Neutrophil (primary cell): ENCODE results near the gene AATK.
"Not testable (repeated sequence)": the region's sequence is repeated elsewhere in the genome, so short reads cannot be mapped to it uniquely, and the experiment has no call there.

ENCODE experiments used
- H3K27ac ChIP-seq: fragments of 200-600 bp; sonication (generic); 2 replicates; pipeline ENCODE4 v1.5.1; 2016; ENCODE audit warnings: mild to moderate bottlenecking, moderate library complexity
- H3K27me3 ChIP-seq: fragments of 200-600 bp; sonication (generic); 2 replicates; pipeline ENCODE4 v1.6.0; 2016; ENCODE audit warnings: mild to moderate bottlenecking
- H3K36me3 ChIP-seq: fragments of 200-600 bp; sonication (generic); 2 replicates; pipeline ENCODE4 v1.5.1; 2017
- H3K4me1 ChIP-seq, 2 experiments: fragments of 200-600 bp in 1 of 2; sonication (generic) in 1 of 2; 1 replicate in 1 of 2; 2 replicates in 1 of 2; pipeline versions ENCODE4 v1.5.1 to v1.6.1; 2013 to 2016; ENCODE audit warnings: low read depth in 1 of 2, low read length in 1 of 2, mild to moderate bottlenecking in 1 of 2, moderate library complexity in 1 of 2; ENCODE audit not compliant: control insufficient read depth in 1 of 2, insufficient read depth in 1 of 2
- H3K4me3 ChIP-seq, 2 experiments: fragments of 200-600 bp in 1 of 2; sonication (generic) in 1 of 2; 1 replicate in 1 of 2; 2 replicates in 1 of 2; pipeline ENCODE4 v1.5.1; 2013 to 2016; ENCODE audit warnings: low read depth in 1 of 2, low read length in 1 of 2, mild to moderate bottlenecking in 1 of 2, moderate library complexity in 1 of 2
- H3K9me3 ChIP-seq: fragments of 200-600 bp; sonication (generic); 2 replicates; pipeline ENCODE4 v1.5.1; 2016
- TF ChIP-seq, protein P1 (sequence below): fragments of 200-600 bp; sonication (generic); IDR thresholded peaks from 2 replicates; pipeline ENCODE4 v1.5.1; 2016; ENCODE audit warnings: antibody characterized with exemption

AATK gene

DNA sequence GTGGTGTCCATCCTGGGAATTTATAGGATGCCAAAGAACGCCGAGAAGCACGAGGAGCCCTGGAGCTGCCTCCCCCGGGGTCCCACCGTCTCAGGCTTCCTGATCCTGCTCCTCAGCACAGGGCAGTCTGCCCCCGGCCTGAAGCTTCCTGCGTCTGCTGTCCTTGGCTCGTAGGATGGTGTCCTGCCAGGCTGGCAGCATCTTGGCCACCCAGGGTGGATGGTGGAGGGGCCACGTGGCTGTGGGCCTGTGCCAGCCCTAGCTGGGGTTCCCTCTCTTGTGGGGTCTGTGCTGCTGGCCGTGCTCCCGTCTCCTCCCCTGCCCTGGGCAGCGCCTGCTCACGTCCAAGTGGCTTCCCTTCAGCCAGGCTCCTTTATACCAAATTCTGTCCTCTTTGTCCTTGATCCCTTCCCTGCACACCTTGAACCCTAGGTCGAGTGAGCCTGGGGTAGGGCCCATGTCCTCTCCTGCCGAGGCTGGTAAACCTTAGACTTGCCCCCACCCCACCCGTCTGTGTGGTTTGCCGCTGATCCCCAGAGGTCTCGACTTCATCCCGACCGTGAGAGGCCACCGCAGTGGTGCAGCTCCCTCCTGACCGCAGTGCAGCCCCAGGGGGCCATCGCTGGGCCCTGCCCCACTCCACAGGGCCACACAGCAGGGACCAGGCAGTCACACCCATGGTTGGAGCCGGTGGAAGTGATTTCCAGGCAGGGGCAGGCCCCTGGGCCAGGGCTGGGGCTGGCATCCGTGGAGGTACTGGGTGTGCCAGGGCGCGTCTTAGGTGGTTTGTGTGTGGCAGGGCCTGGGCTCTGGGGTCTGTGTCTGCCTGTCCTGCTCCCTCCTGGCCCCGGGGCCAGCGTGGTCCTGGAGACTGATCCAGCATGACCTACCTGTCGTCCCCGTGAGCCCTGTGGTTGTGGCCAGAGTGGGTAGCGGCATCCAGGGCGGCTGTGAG lies 84.5 kb downstream of the AATK start:
- no peak overlapping the region for H3K27ac ChIP-seq
- TF ChIP-seq, protein P1, sequence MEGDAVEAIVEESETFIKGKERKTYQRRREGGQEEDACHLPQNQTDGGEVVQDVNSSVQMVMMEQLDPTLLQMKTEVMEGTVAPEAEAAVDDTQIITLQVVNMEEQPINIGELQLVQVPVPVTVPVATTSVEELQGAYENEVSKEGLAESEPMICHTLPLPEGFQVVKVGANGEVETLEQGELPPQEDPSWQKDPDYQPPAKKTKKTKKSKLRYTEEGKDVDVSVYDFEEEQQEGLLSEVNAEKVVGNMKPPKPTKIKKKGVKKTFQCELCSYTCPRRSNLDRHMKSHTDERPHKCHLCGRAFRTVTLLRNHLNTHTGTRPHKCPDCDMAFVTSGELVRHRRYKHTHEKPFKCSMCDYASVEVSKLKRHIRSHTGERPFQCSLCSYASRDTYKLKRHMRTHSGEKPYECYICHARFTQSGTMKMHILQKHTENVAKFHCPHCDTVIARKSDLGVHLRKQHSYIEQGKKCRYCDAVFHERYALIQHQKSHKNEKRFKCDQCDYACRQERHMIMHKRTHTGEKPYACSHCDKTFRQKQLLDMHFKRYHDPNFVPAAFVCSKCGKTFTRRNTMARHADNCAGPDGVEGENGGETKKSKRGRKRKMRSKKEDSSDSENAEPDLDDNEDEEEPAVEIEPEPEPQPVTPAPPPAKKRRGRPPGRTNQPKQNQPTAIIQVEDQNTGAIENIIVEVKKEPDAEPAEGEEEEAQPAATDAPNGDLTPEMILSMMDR = no peak
- H3K27me3 ChIP-seq = no peaks in the 10 kb centered on the region
- H3K4me3 ChIP-seq = no peak overlapping the region
- no peaks in the 10 kb centered on the region for H3K9me3 ChIP-seq
- H3K4me1 ChIP-seq = no peaks in the 10 kb centered on the region
- no peaks in the 10 kb centered on the region for H3K36me3 ChIP-seq

DNA sequence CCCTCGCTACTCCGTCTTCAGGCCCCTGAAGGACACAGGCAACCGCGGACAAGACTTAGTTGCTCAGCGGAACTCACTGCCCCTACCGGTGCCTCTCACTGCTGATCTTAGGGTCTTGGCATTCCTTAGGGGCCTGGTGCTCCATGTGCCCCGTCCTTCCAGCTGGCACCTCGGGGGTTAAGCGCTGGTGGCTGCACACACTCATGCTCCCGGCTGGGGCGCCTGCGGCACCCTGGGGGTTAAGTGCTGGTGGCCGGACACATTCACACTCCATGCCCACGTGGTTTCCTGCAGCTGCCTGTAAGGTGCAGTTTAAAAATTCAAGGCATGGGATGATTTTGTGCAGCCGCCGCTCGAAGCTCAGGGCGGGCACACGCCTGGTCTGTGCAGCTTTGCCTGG lies 86.0 kb downstream of the AATK start:
- Histone ChIP-seq H3K9me3 (no peaks in the 10 kb centered on the region), H3K4me3 (no peak overlapping the region), H3K4me1 (no peaks in the 10 kb centered on the region), H3K27me3 (no peaks in the 10 kb centered on the region), H3K27ac (no peak overlapping the region), H3K36me3 (no peaks in the 10 kb centered on the region)
- TF ChIP-seq, protein P1 = no peak

DNA sequence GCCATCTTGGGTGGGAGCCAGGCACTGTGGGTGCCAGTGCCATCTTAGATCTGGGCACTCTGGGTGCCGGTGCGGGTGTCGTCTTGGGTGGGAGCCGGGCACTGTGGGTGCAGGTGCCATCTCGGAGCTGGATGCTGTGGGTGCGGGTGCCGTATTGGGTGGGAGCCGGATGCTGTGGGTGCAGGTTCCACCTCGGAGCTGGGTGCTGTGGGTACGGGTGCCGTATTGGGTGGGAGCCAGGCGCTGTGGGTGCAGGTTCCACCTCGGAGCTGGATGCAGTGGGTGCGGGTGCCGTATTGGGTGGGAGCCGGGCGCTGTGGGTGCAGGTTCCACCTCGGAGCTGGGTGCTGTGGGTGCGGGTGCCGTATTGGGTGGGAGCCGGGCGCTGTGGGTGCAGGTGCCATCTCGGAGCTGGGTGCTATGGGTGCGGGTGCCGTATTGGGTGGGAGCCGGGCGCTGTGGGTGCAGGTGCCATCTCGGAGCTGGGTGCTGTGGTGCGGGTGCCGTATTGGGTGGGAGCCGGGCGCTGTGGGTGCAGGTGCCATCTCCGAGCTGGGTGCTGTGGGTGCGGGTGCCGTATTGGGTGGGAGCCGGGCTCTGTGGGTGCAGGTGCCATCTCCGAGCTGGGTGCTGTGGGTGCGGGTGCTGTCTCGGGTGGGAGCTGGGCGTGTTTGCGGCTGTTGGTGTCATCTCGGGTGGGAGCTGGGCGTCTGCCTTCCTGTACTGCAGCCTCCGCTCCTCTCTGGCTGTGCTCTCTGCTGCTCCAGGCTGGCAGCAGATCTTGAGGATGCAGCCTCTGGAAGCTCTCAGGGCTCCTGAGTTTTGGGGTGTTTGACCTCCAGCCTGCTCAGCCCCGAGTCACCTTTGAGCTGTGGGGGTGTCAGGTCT lies 87.8 kb downstream of the AATK start:
- not testable (repeated sequence) for H3K36me3 ChIP-seq, H3K4me3 ChIP-seq, H3K9me3 ChIP-seq, H3K27ac ChIP-seq, H3K27me3 ChIP-seq
- H3K4me1 ChIP-seq = peaks cover 14 to 17% of the 10 kb centered on the region in 2 experiments

DNA sequence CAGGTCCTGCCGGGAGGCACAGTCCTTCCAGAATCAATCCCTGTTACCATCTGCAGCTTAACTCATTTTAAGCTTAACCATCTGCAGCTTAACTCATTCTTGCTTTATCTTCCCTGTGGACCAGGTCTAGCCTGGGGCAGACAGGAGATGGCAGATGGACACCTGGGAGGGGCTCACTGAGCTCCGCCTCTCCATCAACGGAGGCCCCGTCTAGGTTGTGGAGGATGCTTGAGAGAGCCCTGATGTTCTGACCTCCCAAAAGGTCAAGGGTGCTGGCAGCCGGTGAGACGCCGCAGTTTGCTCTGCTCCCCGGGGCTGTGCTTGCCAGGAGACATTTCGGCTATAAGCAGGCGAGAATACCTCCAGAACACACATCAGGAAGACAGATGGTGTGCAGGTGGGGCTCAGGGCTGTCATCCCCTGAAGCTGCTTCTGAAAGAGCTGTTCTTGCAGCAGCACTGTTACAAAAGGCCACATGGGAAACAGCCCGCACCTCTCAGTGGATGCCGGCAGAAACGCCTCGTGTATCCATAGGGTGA lies 89.8 kb downstream of the AATK start:
- H3K9me3 ChIP-seq = no peaks in the 10 kb centered on the region
- H3K27ac ChIP-seq = no peak overlapping the region
- no peak overlapping the region for H3K4me3 ChIP-seq
- H3K36me3 ChIP-seq = no peaks in the 10 kb centered on the region
- peaks cover 16 to 19% of the 10 kb centered on the region in 2 experiments for H3K4me1 ChIP-seq
- no peaks in the 10 kb centered on the region for H3K27me3 ChIP-seq
- TF ChIP-seq, protein P1 = no peak

DNA sequence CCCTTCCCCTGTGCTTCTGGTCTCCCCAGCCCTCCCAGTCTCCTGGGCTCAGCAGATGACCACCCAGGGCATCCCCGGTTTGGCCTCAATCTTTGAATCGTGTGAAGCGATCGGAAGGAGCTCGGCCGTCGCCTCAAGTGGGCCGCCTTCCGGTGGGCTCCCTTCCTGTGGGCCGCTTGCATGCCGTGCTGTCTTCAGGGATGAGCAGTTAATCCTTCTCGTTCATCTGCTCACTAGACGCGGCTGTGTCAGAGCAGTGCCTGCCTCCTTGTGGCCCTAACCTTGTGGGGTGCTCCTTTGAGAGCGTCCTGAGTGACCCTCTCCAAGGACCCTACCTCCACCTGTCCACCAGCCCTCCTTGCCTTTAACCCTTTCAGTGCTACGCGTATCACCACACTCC lies 90.7 kb downstream of the AATK start:
- no peaks in the 10 kb centered on the region for H3K27me3 ChIP-seq
- H3K4me3 ChIP-seq = no peak overlapping the region
- H3K4me1 ChIP-seq = peaks cover 16 to 19% of the 10 kb centered on the region in 2 experiments
- H3K36me3 ChIP-seq = no peaks in the 10 kb centered on the region
- TF ChIP-seq, protein P1 = no peak
- H3K9me3 ChIP-seq = no peaks in the 10 kb centered on the region
- no peak overlapping the region for H3K27ac ChIP-seq
